Effector memory CD4-positive, alpha-beta T cell (primary cell): Measurements from ENCODE around the gene ADIPOQ.
"Not testable (repeated sequence)": the region's sequence is repeated elsewhere in the genome, so short reads cannot be mapped to it uniquely, and the experiment has no call there.

Source experiments
- DNase-seq, 3 donors: peaks; one replicate each; pipeline ENCODE4 v3.0.0-alpha.2; 2020
- H3K27ac ChIP-seq: 2 replicates; pipeline ENCODE4 v1.7.0; 2013; ENCODE audit warnings: mild to moderate bottlenecking, low read length, moderate library complexity; ENCODE audit not compliant: insufficient read depth, poor library complexity, severe bottlenecking
- H3K27me3 ChIP-seq: replicated peaks from 2 replicates; pipeline ENCODE4 v1.7.0; 2013; ENCODE audit warnings: mild to moderate bottlenecking, low read length; ENCODE audit not compliant: insufficient read depth, control insufficient read depth, poor library complexity, severe bottlenecking
- H3K36me3 ChIP-seq: 2 replicates; pipeline ENCODE4 v1.7.0; 2013; ENCODE audit warnings: mild to moderate bottlenecking, low read length, moderate library complexity; ENCODE audit not compliant: control insufficient read depth, insufficient read depth
- H3K4me1 ChIP-seq: 2 replicates; pipeline ENCODE4 v1.7.0; 2013; ENCODE audit warnings: low read length, mild to moderate bottlenecking; ENCODE audit not compliant: control insufficient read depth, insufficient read depth, poor library complexity, severe bottlenecking
- H3K4me3 ChIP-seq: 2 replicates; pipeline ENCODE4 v1.7.0; 2013; ENCODE audit warnings: low read length, low read depth, mild to moderate bottlenecking; ENCODE audit not compliant: insufficient read depth, poor library complexity, severe bottlenecking
- H3K9me3 ChIP-seq: 2 replicates; pipeline ENCODE4 v1.7.0; 2013; ENCODE audit warnings: mild to moderate bottlenecking, low read length, moderate library complexity; ENCODE audit not compliant: control insufficient read depth
- total RNA-seq, 3 donors: gene quantifications; one replicate each; lab custom pipeline; 2026; lab: John Stamatoyannopoulos, UW

Gene ADIPOQ
- 0 to 0.09 (median 0) reads per million in 3 donors for total RNA-seq

DNA sequence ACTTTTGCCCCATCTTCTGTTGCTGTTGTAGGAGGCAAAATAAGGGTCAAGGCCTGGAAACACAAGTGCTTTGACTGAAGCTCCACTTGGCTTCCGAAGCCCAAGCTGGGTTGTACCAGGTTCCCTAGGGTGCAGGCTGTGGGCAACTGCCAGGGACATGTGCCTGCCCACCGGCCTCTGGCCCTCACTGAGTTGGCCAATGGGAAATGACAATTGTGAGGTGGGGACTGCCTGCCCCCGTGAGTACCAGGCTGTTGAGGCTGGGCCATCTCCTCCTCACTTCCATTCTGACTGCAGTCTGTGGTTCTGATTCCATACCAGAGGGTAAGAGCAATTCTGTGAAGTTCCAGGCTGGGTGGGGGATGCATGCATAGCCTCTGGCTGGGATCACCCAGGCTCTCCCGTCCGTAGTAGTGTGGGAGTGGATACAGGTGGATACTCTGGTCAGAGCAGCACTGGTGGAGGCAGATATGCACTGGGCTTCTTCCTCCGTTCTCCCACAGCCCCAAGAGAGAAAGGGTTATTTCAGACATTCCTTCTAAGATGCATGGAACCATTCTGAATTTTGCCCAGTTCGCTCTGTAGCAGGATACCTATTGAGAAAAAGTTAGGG is at the start of gene ADIPOQ:
Gene ADIPOQ, plus strand, starts transcription at position 285 of the 613 bp plus-strand sequence. CDS start 10,349 bp downstream, outside the sequence.
- no peak for DNase-seq
- Histone ChIP-seq H3K27ac (no peak within 1 kb of the TSS), H3K4me3 (no peak within 1 kb of the TSS), H3K9me3 (no peaks in the 10 kb centered on the region), H3K36me3 (no peaks in the 10 kb centered on the region), H3K4me1 (no peaks in the 10 kb centered on the region), H3K27me3 (no peaks in the 10 kb centered on the region)

DNA sequence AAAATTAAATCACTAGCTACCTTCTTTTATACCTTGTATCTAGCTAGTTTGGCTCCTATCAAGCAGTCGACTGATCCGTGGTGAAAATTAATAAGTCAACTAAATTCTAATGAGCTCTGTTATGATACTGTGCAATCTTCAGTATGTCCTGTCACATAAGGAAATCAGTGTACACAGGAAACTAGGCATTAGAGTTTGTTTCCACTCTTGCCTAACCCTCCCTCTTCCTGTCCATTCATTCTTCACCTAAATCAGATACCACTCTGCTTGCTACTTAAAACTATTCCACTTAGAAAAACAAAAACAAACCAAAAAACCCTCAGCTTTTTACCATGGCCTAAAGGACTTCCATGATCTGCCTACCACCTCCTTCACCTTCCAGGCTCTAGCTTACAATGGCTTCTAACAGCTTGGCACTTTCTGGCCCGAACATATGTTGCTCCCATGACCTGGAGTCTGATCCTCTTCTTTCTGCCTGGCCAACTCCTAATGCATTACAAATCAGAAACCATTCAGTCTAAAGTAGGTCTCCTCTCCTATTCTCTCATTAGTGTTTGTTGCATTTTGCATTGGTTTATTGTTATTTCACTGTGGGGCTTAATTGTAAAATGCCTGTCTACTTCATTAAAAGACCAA is 44.2 kb upstream of the ADIPOQ start:
- no peak for DNase-seq
- Histone ChIP-seq H3K27me3 (no peaks in the 10 kb centered on the region), H3K9me3 (no peaks in the 10 kb centered on the region), H3K4me3 (no peak overlapping the region), H3K4me1 (no peaks in the 10 kb centered on the region), H3K36me3 (peaks cover 18% of the 10 kb centered on the region), H3K27ac (no peak overlapping the region)

DNA sequence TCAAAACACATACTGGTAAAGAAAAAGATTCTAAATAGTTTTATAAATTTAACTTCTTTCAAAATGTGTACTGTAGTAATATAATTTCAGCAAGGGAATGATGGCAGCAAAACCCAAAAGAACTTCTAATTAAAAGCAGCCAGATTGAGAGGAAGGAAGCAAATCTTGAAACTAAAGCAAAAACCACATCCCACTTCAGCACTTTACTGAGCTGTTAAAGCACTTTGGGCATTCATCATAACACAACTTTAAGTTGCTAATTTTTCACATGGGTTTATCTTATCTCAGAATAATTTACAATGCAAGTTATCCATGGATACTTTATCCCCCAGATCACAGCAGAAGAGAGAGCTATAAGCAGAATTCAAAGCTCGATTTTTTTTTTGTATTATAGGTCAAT is 42.2 kb upstream of the ADIPOQ start:
- no peak overlapping the region for H3K27ac ChIP-seq
- H3K9me3 ChIP-seq: no peaks in the 10 kb centered on the region
- H3K4me1 ChIP-seq: no peaks in the 10 kb centered on the region
- no peaks in the 10 kb centered on the region for H3K27me3 ChIP-seq
- peaks cover 13% of the 10 kb centered on the region for H3K36me3 ChIP-seq
- H3K4me3 ChIP-seq: no peak overlapping the region
- no peak for DNase-seq

DNA sequence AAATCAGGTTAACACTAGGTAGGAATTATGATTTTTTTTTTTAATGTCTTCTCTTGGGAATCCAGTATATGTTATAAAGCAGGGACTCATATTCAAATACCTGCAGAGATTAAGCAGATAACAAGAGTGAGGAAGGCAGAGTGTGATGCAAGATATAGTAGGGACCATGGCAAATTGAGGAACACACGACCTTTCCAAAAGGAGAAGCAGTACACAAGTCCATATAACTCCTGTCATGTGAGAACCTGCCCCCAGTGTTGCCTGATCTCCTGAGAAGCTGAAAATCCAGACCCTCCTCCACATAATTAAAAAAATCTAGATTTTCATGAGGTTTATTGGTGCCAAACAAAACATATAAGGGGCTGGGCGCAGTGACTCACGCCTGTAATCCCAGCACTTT is 39.8 kb upstream of the ADIPOQ start:
- no peak for DNase-seq
- H3K9me3 ChIP-seq: no peaks in the 10 kb centered on the region
- peaks cover 10% of the 10 kb centered on the region for H3K4me1 ChIP-seq
- no peak overlapping the region for H3K27ac ChIP-seq
- H3K4me3 ChIP-seq: no peak overlapping the region
- H3K27me3 ChIP-seq: no peaks in the 10 kb centered on the region
- H3K36me3 ChIP-seq: peaks cover 7% of the 10 kb centered on the region

DNA sequence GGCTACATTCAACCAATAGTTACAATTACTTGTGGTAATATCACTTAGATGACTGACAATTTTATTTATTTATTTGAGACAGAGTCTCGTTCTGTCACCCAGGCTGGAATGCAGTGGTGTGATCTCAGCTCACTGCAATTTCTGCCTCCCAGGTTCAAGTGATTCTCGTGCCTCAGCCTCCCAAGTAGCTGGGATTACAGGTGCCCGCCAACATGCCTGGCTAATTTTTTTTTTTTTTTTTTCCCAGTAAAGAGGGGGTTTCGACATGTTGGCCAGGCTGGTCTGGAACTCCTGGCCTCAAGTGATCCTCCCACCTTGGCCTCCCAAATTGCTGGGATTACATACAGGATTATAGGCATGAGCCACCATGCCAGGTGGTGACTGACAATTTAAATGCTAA is 39.1 kb upstream of the ADIPOQ start:
- DNase-seq, H3K4me3 ChIP-seq, H3K27me3 ChIP-seq, H3K27ac ChIP-seq, H3K36me3 ChIP-seq, H3K9me3 ChIP-seq: not testable (repeated sequence)
- H3K4me1 ChIP-seq: peaks cover 10% of the 10 kb centered on the region

DNA sequence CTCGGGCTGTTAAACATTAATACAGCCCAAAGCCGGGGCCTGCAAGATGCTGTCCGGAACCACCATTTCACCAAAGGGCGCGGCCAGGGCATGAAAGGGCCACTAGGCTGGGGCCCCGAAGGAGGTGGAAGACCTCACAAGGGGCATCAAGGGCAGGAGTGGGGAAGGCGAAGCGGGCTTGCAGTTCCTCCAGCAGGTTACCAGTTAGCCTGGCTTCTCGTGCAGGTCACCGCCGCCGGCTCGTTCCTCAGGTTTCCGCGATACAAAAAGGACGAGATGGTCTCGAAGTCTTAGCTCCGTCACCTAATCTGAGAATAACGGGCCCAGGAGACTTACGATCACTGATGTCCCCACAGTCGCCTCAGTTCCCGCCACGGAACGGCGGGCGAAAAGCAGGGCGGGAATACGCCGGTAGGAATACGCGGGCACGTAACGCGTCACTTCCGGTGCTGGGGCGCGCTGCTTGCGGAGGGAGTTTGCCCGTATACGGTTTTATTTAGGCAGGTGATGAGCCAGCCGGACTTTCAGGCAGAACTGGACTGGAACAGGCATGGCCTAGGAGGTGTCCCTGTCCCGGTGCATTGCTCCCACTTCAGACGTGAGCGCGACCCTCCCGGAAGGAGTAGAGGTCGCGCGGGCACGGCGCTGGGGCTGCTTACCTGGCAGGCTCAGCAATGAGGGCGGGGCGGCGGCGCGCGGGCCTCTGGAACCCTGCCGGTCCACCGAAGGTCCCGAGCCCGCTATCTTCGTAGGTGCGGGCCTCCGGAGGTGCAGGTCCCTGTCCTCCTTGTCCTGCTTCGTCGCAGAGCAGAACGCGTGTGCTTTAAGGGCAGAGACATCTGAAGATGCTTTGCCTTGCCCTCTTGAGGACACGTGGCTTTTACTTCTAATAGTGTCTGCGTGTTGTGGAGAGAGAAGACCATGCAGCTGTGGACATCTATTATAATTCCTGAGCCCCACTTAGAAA is 36.1 kb upstream of the ADIPOQ start, which contains the start of gene RFC4:
Gene RFC4, minus strand, starts transcription at position 394 of the 967 bp plus-strand sequence. CDS start 1,769 bp downstream, outside the sequence.
- Histone ChIP-seq H3K9me3 (no peaks in the 10 kb centered on the region), H3K36me3 (no peaks in the 10 kb centered on the region), H3K27me3 (no peaks in the 10 kb centered on the region), H3K4me3 (peak within 1 kb of the TSS; percentile 92), H3K27ac (peak within 1 kb of the TSS; percentile 84), H3K4me1 (peaks cover 10% of the 10 kb centered on the region)
- DNase-seq: peak; percentile 67 to 77 (median 75)

DNA sequence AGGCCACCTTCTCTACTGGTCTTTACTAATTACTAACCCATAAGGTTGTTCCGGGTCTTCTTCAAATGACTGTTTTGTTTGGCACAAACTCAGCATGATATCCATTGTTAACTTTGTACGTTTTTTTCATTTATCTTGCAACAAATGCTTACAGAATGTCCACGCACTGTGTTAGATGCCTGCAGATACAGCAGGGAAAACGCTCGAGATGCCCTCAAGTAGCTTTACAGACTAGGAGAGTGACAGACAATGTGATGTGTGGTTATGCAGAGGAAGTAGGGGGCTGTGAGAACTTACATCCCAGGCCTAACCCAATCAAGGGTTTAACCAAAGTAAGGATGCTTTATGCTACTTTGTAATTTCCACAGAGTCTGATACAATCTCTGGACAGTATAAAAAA is 35.3 kb upstream of the ADIPOQ start:
- peak overlapping the region; percentile 84 for H3K27ac ChIP-seq
- H3K36me3 ChIP-seq: no peaks in the 10 kb centered on the region
- no peak for DNase-seq
- no peaks in the 10 kb centered on the region for H3K27me3 ChIP-seq
- H3K4me1 ChIP-seq: peaks cover 10% of the 10 kb centered on the region
- no peaks in the 10 kb centered on the region for H3K9me3 ChIP-seq
- H3K4me3 ChIP-seq: peak overlapping the region; percentile 92

DNA sequence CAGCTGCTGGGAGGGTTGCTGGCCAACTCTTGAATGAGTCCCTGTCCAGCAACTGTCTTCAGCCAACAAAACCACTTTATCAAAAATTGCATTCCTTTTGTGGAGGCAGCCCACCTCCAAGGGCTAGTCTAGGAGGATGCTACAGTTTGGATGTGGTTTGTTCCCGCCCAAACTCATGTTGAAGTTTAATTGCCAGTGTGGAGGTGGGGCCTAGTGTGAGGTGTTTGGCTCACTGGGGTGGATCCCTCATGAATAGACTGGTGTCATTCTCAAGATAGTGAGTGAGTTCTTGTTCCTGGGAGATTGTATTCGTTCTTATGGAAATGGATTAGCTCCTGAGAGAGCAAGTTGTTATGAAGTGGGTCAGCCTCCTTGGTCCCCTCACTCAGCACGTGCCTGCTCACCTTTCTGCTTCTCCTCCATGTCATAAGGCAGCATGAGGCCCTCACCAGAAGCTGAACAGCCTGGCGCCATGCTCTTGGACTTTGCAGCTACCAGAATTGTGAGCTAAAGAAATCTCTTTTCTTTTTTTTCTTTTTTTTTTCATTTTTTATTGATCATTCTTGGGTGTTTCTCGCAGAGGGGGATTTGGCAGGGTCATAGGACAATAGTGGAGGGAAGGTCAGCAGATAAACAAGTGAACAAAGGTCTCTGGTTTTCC is 32.0 kb upstream of the ADIPOQ start:
- H3K4me3 ChIP-seq: no peak overlapping the region
- H3K27me3 ChIP-seq: no peaks in the 10 kb centered on the region
- no peaks in the 10 kb centered on the region for H3K9me3 ChIP-seq
- no peak for DNase-seq
- H3K4me1 ChIP-seq: peaks cover 10% of the 10 kb centered on the region
- no peak overlapping the region for H3K27ac ChIP-seq
- no peaks in the 10 kb centered on the region for H3K36me3 ChIP-seq

DNA sequence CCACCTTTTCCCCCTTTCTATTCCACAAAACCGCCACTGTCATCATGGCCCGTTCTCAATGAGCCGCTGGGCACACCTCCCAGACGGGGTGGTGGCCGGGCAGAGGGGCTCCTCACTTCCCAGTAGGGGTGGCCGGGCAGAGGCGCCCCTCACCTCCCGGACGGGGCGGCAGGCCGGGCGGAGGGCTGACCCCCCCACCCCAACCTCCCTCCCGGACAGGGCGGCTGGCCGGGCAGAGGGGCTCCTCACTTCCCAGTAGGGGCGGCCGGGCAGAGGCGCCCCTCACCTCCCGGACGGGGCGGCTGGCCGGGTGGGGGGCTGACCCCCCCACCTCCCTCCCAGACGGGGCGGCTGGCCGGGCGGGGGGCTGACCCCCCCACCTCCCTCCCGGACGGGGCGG is 31.2 kb upstream of the ADIPOQ start:
- peaks cover 10% of the 10 kb centered on the region for H3K4me1 ChIP-seq

More for the DNA sequence above, 31.2 kb upstream of the ADIPOQ start:
- not testable (repeated sequence) for H3K4me3 ChIP-seq, H3K27ac ChIP-seq, H3K36me3 ChIP-seq, DNase-seq, H3K9me3 ChIP-seq, H3K27me3 ChIP-seq
